ENCODE measurements around the gene SMAD7. TPM values are rescaled to one million over a fixed set of nuclear protein-coding genes. Genes with fewer than 3 reads are reported as not detected.

SMAD7 gene
- total and polyA plus RNA-seq, 2 experiments from 2014 or later, result 6.8 to 51.7 TPM

DNA sequence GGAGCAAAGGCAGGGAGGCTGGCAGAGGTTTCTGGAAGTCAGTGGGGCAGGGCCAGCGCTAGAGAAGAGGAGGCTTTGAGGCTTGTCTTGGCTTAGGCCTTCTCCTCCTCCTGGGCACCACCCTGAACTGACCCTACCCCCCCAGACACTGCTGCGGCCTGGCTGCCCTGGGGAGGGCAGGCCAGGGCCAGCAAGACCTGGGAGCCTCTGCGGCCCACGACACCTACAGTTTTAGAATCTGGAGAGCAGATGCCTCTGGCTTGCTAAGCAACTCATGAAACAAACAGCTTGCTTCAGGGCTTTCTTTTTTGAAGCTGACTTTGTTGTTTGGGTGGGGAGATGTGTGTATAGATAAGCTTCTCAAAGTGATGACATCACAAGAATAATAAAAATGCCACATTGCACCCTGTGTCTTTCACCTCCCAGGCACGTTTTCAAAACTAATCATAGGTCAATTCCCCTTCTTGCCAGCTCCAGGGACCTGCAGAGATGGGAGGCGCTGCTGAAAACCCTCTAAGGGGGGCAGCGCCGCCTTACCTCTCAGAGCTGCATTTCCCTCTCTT lies 46.2 kb upstream of the SMAD7 start:
- H3F3A ChIP-seq (ENCODE audit: insufficient read depth), result peaks cover 30% of the 10 kb centered on the region
- no peak overlapping the region for H2AFZ ChIP-seq
- no peaks in the 10 kb centered on the region for H3K36me3 ChIP-seq (ENCODE audit: low read depth)
- H3K9ac ChIP-seq, result peak overlapping the region; percentile 86
- no peaks in the 10 kb centered on the region for H4K20me1 ChIP-seq (ENCODE audit: insufficient read depth)
- H3K4me3 ChIP-seq, result no peak overlapping the region
- no peaks in the 10 kb centered on the region for H3K79me2 ChIP-seq (ENCODE audit: insufficient read depth)
- H3K4me2 ChIP-seq (ENCODE audit: unreplicated experiment), result peak overlapping the region; percentile 32
- peak; percentile 95 for DNase-seq
- H3K9me2 ChIP-seq (ENCODE audit: insufficient read depth), result no peaks in the 10 kb centered on the region
- peaks cover 44% of the 10 kb centered on the region for H3K4me1 ChIP-seq (ENCODE audit: insufficient read depth)
- WGBS, 2 experiments (ENCODE audit: low coverage in 1 of 2, low lambda C conversion rate in 2 of 2, missing lambda C conversion rate in 2 of 2), result 62 to 65% methylated on average over 7 to 8 of the region's 8 CpGs
- H3K9me3 ChIP-seq (ENCODE audit: low read depth), result no peaks in the 10 kb centered on the region
- peak overlapping the region; percentile 98 for H3K27ac ChIP-seq
- in situ Hi-C loops (cut with MboI), result no loop called here
- TF ChIP-seq EZH2phosphoT487 (IDR thresholded peaks at IDR 0.05; ENCODE audit: insufficient read depth, low read depth), result no peak
- no peak for TF ChIP-seq EZH2 (IDR thresholded peaks at IDR 0.05; ENCODE audit: insufficient read depth, poor library complexity, severe bottlenecking)
- no peaks in the 10 kb centered on the region for H3K27me3 ChIP-seq (replicated peaks; ENCODE audit: insufficient read depth)

- Histone ChIP-seq H2AFZ (no peak overlapping the region), H3K4me2 (ENCODE audit: unreplicated experiment) (no peak overlapping the region), H3K27me3 (replicated peaks; ENCODE audit: insufficient read depth) (no peaks in the 10 kb centered on the region), H3K36me3 (ENCODE audit: low read depth) (no peaks in the 10 kb centered on the region), H3K4me1 (ENCODE audit: insufficient read depth) (peaks cover 47% of the 10 kb centered on the region), H3K4me3 (no peak overlapping the region), H3K9ac (no peak overlapping the region), H4K20me1 (ENCODE audit: insufficient read depth) (no peaks in the 10 kb centered on the region), H3F3A (ENCODE audit: insufficient read depth) (peaks cover 30% of the 10 kb centered on the region), H3K79me2 (ENCODE audit: insufficient read depth) (no peaks in the 10 kb centered on the region), H3K27ac (0 out of 2 replicates have a peak overlapping the region, but pooled peaks have one; percentile 98), H3K9me2 (ENCODE audit: insufficient read depth) (no peaks in the 10 kb centered on the region), H3K9me3 (ENCODE audit: low read depth) (no peaks in the 10 kb centered on the region)
- no peak for DNase-seq
- in situ Hi-C loops (cut with MboI), result no loop called here
- TF ChIP-seq EZH2 (IDR thresholded peaks at IDR 0.05; ENCODE audit: insufficient read depth, poor library complexity, severe bottlenecking) (no peak), EZH2phosphoT487 (IDR thresholded peaks at IDR 0.05; ENCODE audit: insufficient read depth, low read depth) (no peak)
- WGBS, 2 experiments (ENCODE audit: low coverage in 1 of 2, low lambda C conversion rate in 2 of 2, missing lambda C conversion rate in 2 of 2), result 94 to 98% methylated on average over 4 of the region's 4 CpGs
Observed at GRCh38 chr18:48996041-48996440, 45.3 kb upstream of the SMAD7 start.

DNA sequence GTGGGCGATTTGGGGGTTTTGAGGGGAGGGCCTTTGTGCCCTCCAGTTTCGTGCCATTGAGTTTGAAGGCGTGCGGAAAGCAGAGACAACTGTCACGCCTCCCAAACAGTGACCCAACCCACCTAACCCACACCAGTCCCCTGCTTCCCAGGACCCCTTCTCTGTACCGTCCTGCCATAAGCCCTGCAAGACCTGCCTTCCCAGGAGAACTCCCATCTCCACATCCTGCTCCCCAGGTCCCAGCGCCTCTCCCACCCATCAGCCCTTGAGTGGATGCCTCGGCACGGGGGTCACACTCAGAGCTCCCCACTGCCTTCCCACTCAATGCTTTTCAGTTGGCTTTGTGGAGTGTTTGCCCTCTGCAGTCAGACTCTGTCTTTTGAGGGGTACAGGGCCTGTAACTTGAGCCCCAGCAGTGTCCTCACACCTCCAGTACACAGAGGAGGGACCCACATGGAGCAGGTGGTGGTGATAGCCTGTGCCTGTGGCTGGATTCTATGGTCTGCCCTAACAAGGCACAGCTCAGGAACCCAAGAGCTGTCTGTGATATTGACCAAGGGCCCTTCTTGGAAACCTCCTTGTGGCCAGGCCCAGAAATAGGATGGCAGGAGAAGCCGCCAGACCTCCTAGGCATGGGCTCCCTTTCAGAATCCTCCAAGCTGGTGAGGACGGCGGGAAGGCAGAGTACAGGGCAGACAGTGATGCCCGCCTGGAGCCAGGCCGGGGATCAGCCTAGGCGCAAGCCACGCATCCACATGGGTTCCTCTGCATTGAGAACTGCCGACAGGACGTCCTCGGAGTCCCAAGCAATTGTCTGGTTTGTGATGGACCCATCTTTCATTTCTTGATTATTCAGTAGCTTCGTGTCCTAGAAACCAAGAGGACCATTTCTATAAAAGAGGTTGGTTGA lies 44.4 kb upstream of the SMAD7 start:
- Histone ChIP-seq H3K36me3 (ENCODE audit: low read depth) (no peaks in the 10 kb centered on the region), H3K4me3 (no peak overlapping the region), H3K9ac (peak overlapping the region; percentile 84), H3K4me2 (ENCODE audit: unreplicated experiment) (peak overlapping the region; percentile 5), H3K9me2 (ENCODE audit: insufficient read depth) (no peaks in the 10 kb centered on the region), H3K9me3 (ENCODE audit: low read depth) (no peaks in the 10 kb centered on the region), H4K20me1 (ENCODE audit: insufficient read depth) (no peaks in the 10 kb centered on the region), H3K27me3 (replicated peaks; ENCODE audit: insufficient read depth) (no peaks in the 10 kb centered on the region), H2AFZ (no peak overlapping the region), H3K4me1 (ENCODE audit: insufficient read depth) (peaks cover 55% of the 10 kb centered on the region), H3K79me2 (ENCODE audit: insufficient read depth) (no peaks in the 10 kb centered on the region), H3K27ac (peak overlapping the region; percentile 97), H3F3A (ENCODE audit: insufficient read depth) (peaks cover 30% of the 10 kb centered on the region)
- WGBS, 2 experiments (ENCODE audit: low coverage in 1 of 2, low lambda C conversion rate in 2 of 2, missing lambda C conversion rate in 2 of 2), result 93 to 94% methylated on average over 20 of the region's 20 CpGs
- in situ Hi-C loops (cut with MboI), result no loop called here
- TF ChIP-seq EZH2phosphoT487 (IDR thresholded peaks at IDR 0.05; ENCODE audit: insufficient read depth, low read depth), result no peak
- TF ChIP-seq EZH2 (IDR thresholded peaks at IDR 0.05; ENCODE audit: insufficient read depth, poor library complexity, severe bottlenecking), result no peak
- DNase-seq, result no peak

DNA sequence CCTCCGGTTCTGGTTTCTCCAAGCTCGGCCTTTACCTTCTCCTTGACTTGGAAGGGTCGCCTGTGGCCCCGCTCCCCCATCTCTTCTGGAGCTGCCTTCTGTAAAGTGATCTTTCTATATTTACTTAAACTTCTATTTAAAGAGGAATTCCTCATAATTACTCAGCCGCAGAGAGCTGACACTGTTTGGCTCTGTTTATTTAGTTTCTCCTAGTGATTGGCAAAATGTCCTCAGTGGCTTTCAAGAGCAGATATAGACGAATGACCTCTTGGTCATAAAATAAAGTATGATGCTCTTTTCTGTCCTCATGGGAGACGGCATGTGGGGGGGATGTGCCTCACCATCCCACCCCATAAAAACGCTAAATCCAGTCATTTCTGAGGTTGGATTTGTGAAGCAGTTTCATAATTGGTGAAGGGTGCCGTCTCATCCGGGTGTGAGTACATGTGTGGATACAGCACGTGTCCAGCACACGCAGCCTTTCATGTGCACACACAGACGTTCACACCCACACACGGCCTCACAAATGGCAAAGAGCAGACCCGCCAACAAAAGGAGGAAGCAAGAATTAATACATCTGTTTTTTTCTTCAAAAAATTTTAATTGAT lies 43.4 kb upstream of the SMAD7 start:
- H3K27ac ChIP-seq, result peak overlapping the region; percentile 97
- TF ChIP-seq EZH2 (IDR thresholded peaks at IDR 0.05; ENCODE audit: insufficient read depth, poor library complexity, severe bottlenecking), result no peak
- no peak for TF ChIP-seq EZH2phosphoT487 (IDR thresholded peaks at IDR 0.05; ENCODE audit: insufficient read depth, low read depth)
- H3K36me3 ChIP-seq (ENCODE audit: low read depth), result no peaks in the 10 kb centered on the region
- in situ Hi-C loops (cut with MboI), result no loop called here
- H3K4me3 ChIP-seq, result no peak overlapping the region
- H2AFZ ChIP-seq, result peak overlapping the region; percentile 34; the same call in 1 of the 2 replicates
- peaks cover 56% of the 10 kb centered on the region for H3K4me1 ChIP-seq (ENCODE audit: insufficient read depth)
- H3K9me3 ChIP-seq (ENCODE audit: low read depth), result no peaks in the 10 kb centered on the region
- 4 to 6% methylated on average over 15 of the region's 15 CpGs for WGBS, 2 experiments (ENCODE audit: low coverage in 1 of 2, low lambda C conversion rate in 2 of 2, missing lambda C conversion rate in 2 of 2)
- H3F3A ChIP-seq (ENCODE audit: insufficient read depth), result peaks cover 30% of the 10 kb centered on the region
- peak; percentile 93 for DNase-seq
- H3K4me2 ChIP-seq (ENCODE audit: unreplicated experiment), result peak overlapping the region; percentile 59
- H3K9ac ChIP-seq, result peak overlapping the region; percentile 84
- H3K79me2 ChIP-seq (ENCODE audit: insufficient read depth), result no peaks in the 10 kb centered on the region
- no peaks in the 10 kb centered on the region for H3K9me2 ChIP-seq (ENCODE audit: insufficient read depth)
- H3K27me3 ChIP-seq (replicated peaks; ENCODE audit: insufficient read depth), result no peaks in the 10 kb centered on the region
- no peaks in the 10 kb centered on the region for H4K20me1 ChIP-seq (ENCODE audit: insufficient read depth)

Data from GM23248 (cell line).